HCT116 (cell line): ENCODE data around the gene ZHX3.

Experiments
- EGR1 ChIP-seq: IDR thresholded peaks from 2 replicates; pipeline ENCODE4 v1.6.1; 2012; ENCODE audit warnings: low read depth
- EZH2phosphoT487 ChIP-seq: fragments of 200-600 bp; IDR thresholded peaks from 2 replicates; pipeline ENCODE4 v1.6.1; 2018; ENCODE audit warnings: antibody characterized with exemption, borderline replicate concordance
- POLR2A ChIP-seq: IDR thresholded peaks from 2 replicates; pipeline ENCODE4 v1.7.0; 2011; ENCODE audit warnings: borderline replicate concordance; ENCODE audit not compliant: insufficient read depth, insufficient read length; ENCODE audit errors: extremely low read depth
- POLR2AphosphoS5 ChIP-seq: IDR thresholded peaks from 2 replicates; pipeline ENCODE4 v1.6.1; 2011; ENCODE audit warnings: mild to moderate bottlenecking, low read depth, low read length, moderate library complexity
- RAD21 ChIP-seq: IDR thresholded peaks from 2 replicates; pipeline ENCODE4 v1.6.1; 2012; ENCODE audit warnings: low read depth, mild to moderate bottlenecking
- SIN3A ChIP-seq: IDR thresholded peaks from 2 replicates; pipeline ENCODE4 v1.6.1; 2012; ENCODE audit warnings: low read depth
- ZNF274 ChIP-seq: fragments of 200-500 bp; sonication (Bioruptor generic); IDR thresholded peaks from 2 replicates; pipeline ENCODE4 v1.6.1; 2014; ENCODE audit warnings: mild to moderate bottlenecking, low read depth, low read length, inconsistent platforms
- TF ChIP-seq, protein P1 (sequence below): IDR thresholded peaks from 2 replicates; pipeline ENCODE4 v1.6.1; 2012; ENCODE audit warnings: low read depth
- TF ChIP-seq, protein P2 (sequence below), 3 experiments: fragments of 200-600 bp in 1 of 3; sonication (generic) in 1 of 3; IDR thresholded peaks in 2 of 3; conservative IDR thresholded peaks in 1 of 3; 2 replicates each; pipeline ENCODE4 v1.5.1; 2012 to 2017; ENCODE audit warnings: low read depth in 2 of 3, low read length in 2 of 3, antibody characterized with exemption in 1 of 3, borderline replicate concordance in 1 of 3, control low read depth in 1 of 3, mild to moderate bottlenecking in 1 of 3, mixed read lengths in 1 of 3, mixed run types in 1 of 3, moderate library complexity in 1 of 3; ENCODE audit not compliant: insufficient read depth in 1 of 3
- TF ChIP-seq, protein P3 (sequence below): IDR thresholded peaks from 2 replicates; pipeline ENCODE4 v1.6.1; 2012

DNA sequence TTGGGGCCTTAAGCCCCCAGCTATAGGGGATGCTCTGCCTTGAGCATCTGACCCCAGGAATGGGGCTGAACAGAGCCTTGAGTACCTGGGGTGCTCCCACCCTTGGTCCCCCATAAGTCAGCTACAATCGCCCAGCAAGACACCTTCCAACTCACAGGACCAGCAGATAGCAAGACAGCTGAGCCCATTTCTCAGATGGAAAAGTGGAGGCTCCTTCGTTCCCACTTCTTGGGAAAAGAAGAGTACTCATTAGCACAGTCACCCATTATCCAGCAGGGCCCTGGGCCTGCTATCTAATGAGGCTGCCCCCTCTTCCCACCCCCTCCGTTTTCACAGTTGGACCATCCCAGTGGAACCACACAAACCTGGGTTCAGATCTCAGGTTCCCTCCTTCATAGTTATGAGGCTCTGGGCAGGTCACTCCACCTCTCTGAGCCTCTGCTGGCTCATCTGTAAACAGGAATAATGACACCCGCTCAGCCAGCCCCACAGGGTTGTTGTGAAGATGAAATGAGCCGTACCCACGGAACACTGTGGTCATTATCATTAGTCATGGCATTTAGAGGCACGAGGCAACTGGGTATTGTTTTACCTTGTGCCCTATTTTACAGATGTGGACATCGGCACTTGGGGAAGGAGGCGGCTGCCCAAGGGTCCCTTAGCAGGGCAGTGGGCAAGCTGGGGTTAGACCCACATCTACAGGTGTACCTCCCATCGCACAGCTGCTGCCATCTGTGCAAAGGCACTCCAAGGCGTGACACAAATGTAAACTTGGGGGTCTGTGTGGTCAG, 27.6 kb upstream of the ZHX3 start:
- TF ChIP-seq ZNF274 (no peak), RAD21 (no peak), EZH2phosphoT487 (no peak), POLR2AphosphoS5 (no peak), SIN3A (no peak), POLR2A (no peak), EGR1 (no peak)
- TF ChIP-seq, protein P1, sequence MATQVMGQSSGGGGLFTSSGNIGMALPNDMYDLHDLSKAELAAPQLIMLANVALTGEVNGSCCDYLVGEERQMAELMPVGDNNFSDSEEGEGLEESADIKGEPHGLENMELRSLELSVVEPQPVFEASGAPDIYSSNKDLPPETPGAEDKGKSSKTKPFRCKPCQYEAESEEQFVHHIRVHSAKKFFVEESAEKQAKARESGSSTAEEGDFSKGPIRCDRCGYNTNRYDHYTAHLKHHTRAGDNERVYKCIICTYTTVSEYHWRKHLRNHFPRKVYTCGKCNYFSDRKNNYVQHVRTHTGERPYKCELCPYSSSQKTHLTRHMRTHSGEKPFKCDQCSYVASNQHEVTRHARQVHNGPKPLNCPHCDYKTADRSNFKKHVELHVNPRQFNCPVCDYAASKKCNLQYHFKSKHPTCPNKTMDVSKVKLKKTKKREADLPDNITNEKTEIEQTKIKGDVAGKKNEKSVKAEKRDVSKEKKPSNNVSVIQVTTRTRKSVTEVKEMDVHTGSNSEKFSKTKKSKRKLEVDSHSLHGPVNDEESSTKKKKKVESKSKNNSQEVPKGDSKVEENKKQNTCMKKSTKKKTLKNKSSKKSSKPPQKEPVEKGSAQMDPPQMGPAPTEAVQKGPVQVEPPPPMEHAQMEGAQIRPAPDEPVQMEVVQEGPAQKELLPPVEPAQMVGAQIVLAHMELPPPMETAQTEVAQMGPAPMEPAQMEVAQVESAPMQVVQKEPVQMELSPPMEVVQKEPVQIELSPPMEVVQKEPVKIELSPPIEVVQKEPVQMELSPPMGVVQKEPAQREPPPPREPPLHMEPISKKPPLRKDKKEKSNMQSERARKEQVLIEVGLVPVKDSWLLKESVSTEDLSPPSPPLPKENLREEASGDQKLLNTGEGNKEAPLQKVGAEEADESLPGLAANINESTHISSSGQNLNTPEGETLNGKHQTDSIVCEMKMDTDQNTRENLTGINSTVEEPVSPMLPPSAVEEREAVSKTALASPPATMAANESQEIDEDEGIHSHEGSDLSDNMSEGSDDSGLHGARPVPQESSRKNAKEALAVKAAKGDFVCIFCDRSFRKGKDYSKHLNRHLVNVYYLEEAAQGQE: no peak
- TF ChIP-seq, protein P2, sequence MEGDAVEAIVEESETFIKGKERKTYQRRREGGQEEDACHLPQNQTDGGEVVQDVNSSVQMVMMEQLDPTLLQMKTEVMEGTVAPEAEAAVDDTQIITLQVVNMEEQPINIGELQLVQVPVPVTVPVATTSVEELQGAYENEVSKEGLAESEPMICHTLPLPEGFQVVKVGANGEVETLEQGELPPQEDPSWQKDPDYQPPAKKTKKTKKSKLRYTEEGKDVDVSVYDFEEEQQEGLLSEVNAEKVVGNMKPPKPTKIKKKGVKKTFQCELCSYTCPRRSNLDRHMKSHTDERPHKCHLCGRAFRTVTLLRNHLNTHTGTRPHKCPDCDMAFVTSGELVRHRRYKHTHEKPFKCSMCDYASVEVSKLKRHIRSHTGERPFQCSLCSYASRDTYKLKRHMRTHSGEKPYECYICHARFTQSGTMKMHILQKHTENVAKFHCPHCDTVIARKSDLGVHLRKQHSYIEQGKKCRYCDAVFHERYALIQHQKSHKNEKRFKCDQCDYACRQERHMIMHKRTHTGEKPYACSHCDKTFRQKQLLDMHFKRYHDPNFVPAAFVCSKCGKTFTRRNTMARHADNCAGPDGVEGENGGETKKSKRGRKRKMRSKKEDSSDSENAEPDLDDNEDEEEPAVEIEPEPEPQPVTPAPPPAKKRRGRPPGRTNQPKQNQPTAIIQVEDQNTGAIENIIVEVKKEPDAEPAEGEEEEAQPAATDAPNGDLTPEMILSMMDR (IDR thresholded peaks at IDR 0.05 in 2 of 3, conservative IDR thresholded peaks at IDR 0.05 in 1 of 3; ENCODE audit: borderline replicate concordance in 1 of 3, insufficient read depth in 1 of 3, low read depth in 2 of 3, low read length in 2 of 3): no peak
- TF ChIP-seq, protein P3, sequence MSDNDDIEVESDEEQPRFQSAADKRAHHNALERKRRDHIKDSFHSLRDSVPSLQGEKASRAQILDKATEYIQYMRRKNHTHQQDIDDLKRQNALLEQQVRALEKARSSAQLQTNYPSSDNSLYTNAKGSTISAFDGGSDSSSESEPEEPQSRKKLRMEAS: no peak
